Keratinocyte (primary cell): ENCODE results near the gene PNMA8B. TPM values are rescaled to one million over a fixed set of nuclear protein-coding genes. Genes with fewer than 3 reads are reported as not detected.
A peak's percentile ranks its signal among the peaks of the same experiment; 100 is the strongest.

Experiments used
- DNase-seq: peaks from one replicate; pipeline ENCODE4 v3.0.0-alpha.2; 2011; ENCODE audit warnings: low read depth, missing footprints, low spot score
- FAIRE-seq: peaks from 2 replicates; lab custom pipeline; 2011; peaks lifted over from hg19 to GRCh38; lab: Jason Lieb, UNC
- H2AFZ ChIP-seq: 2 replicates; pipeline ENCODE4 v1.6.0; 2012; ENCODE audit warnings: low read length, control low read depth, inconsistent platforms; ENCODE audit not compliant: control insufficient read depth
- H3K27ac ChIP-seq: 2 replicates; pipeline ENCODE4 v1.5.1; 2011; ENCODE audit warnings: low read length; ENCODE audit not compliant: control insufficient read depth, insufficient read depth
- H3K27me3 ChIP-seq: 3 replicates; pipeline ENCODE4 v1.6.0; 2011; ENCODE audit warnings: low read length; ENCODE audit not compliant: control insufficient read depth, insufficient read depth; ENCODE audit errors: extremely low read depth
- H3K36me3 ChIP-seq, 2 experiments: 2 replicates in 1 of 2; 3 replicates in 1 of 2; pipeline ENCODE4 v1.5.1; 2011; ENCODE audit warnings: low read length in 2 of 2, mild to moderate bottlenecking in 1 of 2; ENCODE audit not compliant: control insufficient read depth in 2 of 2, insufficient read depth in 2 of 2; ENCODE audit errors: extremely low read depth in 1 of 2
- H3K4me1 ChIP-seq: 3 replicates; pipeline ENCODE4 v1.5.1; 2011; ENCODE audit warnings: low read length; ENCODE audit not compliant: control insufficient read depth, insufficient read depth; ENCODE audit errors: extremely low read depth
- H3K4me2 ChIP-seq: 3 replicates; pipeline ENCODE4 v1.6.0; 2011; ENCODE audit warnings: low read depth, low read length; ENCODE audit not compliant: control insufficient read depth, insufficient read depth; ENCODE audit errors: extremely low read depth
- H3K4me3 ChIP-seq, 3 experiments: fragments of 200-600 bp in 1 of 3; sonication (generic) in 1 of 3; 2 replicates in 2 of 3; 3 replicates in 1 of 3; pipeline ENCODE4 v1.5.1; 2011 to 2016; ENCODE audit warnings: low read length in 3 of 3, mild to moderate bottlenecking in 3 of 3, control low read depth in 2 of 3, inconsistent platforms in 1 of 3, low read depth in 1 of 3, mixed read lengths in 1 of 3, mixed run types in 1 of 3, moderate library complexity in 1 of 3; ENCODE audit not compliant: control insufficient read depth in 2 of 3, insufficient read depth in 2 of 3; ENCODE audit errors: extremely low read depth in 1 of 3
- H3K79me2 ChIP-seq: 2 replicates; pipeline ENCODE4 v1.6.0; 2012; ENCODE audit warnings: low read length; ENCODE audit not compliant: control insufficient read depth, insufficient read depth
- H3K9ac ChIP-seq: 3 replicates; pipeline ENCODE4 v1.6.0; 2011; ENCODE audit warnings: low read length; ENCODE audit not compliant: control insufficient read depth, insufficient read depth; ENCODE audit errors: extremely low read depth
- H3K9me1 ChIP-seq: 3 replicates; pipeline ENCODE4 v1.6.0; 2011; ENCODE audit warnings: low read length; ENCODE audit not compliant: control insufficient read depth, insufficient read depth; ENCODE audit errors: extremely low read depth
- H3K9me3 ChIP-seq: 2 replicates; pipeline ENCODE4 v1.5.1; 2012; ENCODE audit warnings: low read depth, low read length; ENCODE audit not compliant: control insufficient read depth
- H4K20me1 ChIP-seq: 3 replicates; pipeline ENCODE4 v1.6.0; 2011; ENCODE audit warnings: low read length; ENCODE audit not compliant: control insufficient read depth, insufficient read depth; ENCODE audit errors: extremely low read depth
- EZH2 ChIP-seq: IDR thresholded peaks from one replicate; pipeline ENCODE4 v1.6.1; 2012; ENCODE audit warnings: inconsistent platforms, mild to moderate bottlenecking, low read length, moderate library complexity
- dilution Hi-C: fragments of 300-500 bp; cut with MboI; formaldehyde crosslinking; loops from one replicate; pipeline ENCODE4 v1.7.0; 2020; ENCODE audit warnings: low sequenced_read_pairs; ENCODE audit not compliant: extremely low pct_ligation_motif_present
- polyA plus RNA-seq, 5 experiments: library from polyadenylated mRNA; depleted of rRNA in 3 of 5; stranded (reverse) in 3 of 5; stranded (forward) in 1 of 5; unstranded in 1 of 5; fragments of >200 nt; gene quantifications; 1 replicate in 1 of 5; 2 replicates in 3 of 5; 3 replicates in 1 of 5; pipeline versions ENCODE4 v1.2.1 to v1.2.3, GENCODE V29; 2011 to 2012; ENCODE audit warnings: missing spikeins in 2 of 5, low read depth in 1 of 5, low replicate concordance in 1 of 5
- TF ChIP-seq, protein P1 (sequence below), 3 experiments: IDR thresholded peaks in 1 of 3; conservative IDR thresholded peaks in 1 of 3; optimal IDR thresholded peaks in 1 of 3; 2 replicates in 2 of 3; 3 replicates in 1 of 3; pipeline versions ENCODE3 to v1.5.1; 2011; ENCODE audit warnings: low read length in 3 of 3, mild to moderate bottlenecking in 3 of 3, moderate library complexity in 2 of 3, control low read depth in 1 of 3, inconsistent platforms in 1 of 3; ENCODE audit not compliant: insufficient read depth in 2 of 3; ENCODE audit errors: extremely low read depth in 1 of 3

Gene PNMA8B
- polyA plus RNA-seq, 1 donor (not counting 4 experiments of a cell fraction or from before 2014, with no cell fraction given) = not detected

DNA sequence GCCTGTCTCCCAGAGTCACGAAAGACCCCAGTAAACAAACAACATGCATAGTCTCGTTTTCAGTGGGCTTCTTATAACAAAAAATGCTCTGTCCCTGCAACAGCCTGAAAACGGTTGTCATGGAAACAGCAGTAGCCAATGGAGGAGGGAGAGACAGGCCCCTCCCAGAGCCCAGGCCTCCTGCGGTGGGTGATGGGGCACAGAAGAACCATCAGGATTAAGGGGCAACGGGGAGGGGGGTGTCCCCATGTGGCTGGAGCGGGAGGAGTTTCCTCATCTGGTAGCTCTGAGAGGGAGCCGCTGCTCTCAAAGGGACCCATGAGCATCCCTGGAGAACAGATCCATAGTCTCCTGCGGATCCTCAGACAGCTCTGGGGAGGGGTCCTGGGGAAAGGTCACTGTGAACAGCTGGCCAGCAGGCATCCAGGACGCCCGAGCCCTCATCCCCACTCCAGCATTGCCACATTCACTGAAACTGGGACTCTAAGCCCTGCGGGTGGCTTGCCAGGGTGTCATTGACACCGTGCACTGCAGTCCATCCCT, 37.5 kb upstream of the PNMA8B start:
- Histone ChIP-seq H3K4me2 (no peak overlapping the region), H3K79me2 (no peaks in the 10 kb centered on the region), H4K20me1 (no peaks in the 10 kb centered on the region), H3K9me1 (no peaks in the 10 kb centered on the region), H3K9ac (no peak overlapping the region), H2AFZ (no peak overlapping the region), H3K4me3 (no peak overlapping the region), H3K36me3 (no peaks in the 10 kb centered on the region), H3K27me3 (no peaks in the 10 kb centered on the region), H3K4me1 (peaks cover 10% of the 10 kb centered on the region), H3K9me3 (no peaks in the 10 kb centered on the region), H3K27ac (no peak overlapping the region)
- TF ChIP-seq EZH2 = no peak
- TF ChIP-seq, protein P1, sequence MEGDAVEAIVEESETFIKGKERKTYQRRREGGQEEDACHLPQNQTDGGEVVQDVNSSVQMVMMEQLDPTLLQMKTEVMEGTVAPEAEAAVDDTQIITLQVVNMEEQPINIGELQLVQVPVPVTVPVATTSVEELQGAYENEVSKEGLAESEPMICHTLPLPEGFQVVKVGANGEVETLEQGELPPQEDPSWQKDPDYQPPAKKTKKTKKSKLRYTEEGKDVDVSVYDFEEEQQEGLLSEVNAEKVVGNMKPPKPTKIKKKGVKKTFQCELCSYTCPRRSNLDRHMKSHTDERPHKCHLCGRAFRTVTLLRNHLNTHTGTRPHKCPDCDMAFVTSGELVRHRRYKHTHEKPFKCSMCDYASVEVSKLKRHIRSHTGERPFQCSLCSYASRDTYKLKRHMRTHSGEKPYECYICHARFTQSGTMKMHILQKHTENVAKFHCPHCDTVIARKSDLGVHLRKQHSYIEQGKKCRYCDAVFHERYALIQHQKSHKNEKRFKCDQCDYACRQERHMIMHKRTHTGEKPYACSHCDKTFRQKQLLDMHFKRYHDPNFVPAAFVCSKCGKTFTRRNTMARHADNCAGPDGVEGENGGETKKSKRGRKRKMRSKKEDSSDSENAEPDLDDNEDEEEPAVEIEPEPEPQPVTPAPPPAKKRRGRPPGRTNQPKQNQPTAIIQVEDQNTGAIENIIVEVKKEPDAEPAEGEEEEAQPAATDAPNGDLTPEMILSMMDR (optimal IDR thresholded peaks at IDR 0.05 in 1 of 3, IDR thresholded peaks at IDR 0.05 in 1 of 3, conservative IDR thresholded peaks at IDR 0.05 in 1 of 3; ENCODE audit: extremely low read depth in 1 of 3, insufficient read depth in 2 of 3, low read length in 3 of 3) = no peak
- dilution Hi-C loops = no loop called here
- no peak for FAIRE-seq
- no peak for DNase-seq

DNA sequence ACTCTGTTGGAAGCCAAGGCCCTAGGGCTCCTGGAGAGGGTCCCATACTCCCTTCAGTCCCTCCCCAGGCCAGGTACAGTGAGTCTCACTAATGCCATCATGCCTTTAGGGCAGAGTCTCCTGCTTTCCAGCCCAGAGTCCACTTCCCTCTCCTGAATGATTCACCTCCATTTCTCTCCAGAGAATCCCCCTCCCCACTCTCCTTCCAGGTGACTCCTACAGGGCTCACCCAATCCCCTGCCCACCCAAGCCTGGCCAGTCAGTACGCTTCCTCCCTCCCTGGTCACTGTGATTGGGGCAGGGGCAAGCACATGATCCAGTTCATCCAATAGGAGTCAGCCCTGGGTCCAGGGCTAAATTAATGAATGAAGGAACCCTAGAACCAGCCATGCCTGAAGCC, 35.0 kb upstream of the PNMA8B start:
- Histone ChIP-seq H3K9me3 (no peaks in the 10 kb centered on the region), H3K36me3 (no peaks in the 10 kb centered on the region), H3K4me3 (no peak overlapping the region), H3K4me1 (peaks cover 10% of the 10 kb centered on the region), H3K9ac (no peak overlapping the region), H4K20me1 (no peaks in the 10 kb centered on the region), H3K27me3 (no peaks in the 10 kb centered on the region), H3K27ac (no peak overlapping the region), H3K9me1 (no peaks in the 10 kb centered on the region), H3K4me2 (peak overlapping the region; percentile 52), H3K79me2 (no peaks in the 10 kb centered on the region), H2AFZ (no peak overlapping the region)
- TF ChIP-seq, protein P1 (optimal IDR thresholded peaks at IDR 0.05 in 1 of 3, IDR thresholded peaks at IDR 0.05 in 1 of 3, conservative IDR thresholded peaks at IDR 0.05 in 1 of 3; ENCODE audit: extremely low read depth in 1 of 3, insufficient read depth in 2 of 3, low read length in 3 of 3) = no peak
- TF ChIP-seq EZH2 = no peak
- DNase-seq (no peak), FAIRE-seq (no peak)
- dilution Hi-C loops = no loop called here
